ENCODE measurements around the gene SLC29A3.
"Not testable (repeated sequence)": the region's sequence is repeated elsewhere in the genome, so short reads cannot be mapped to it uniquely, and the experiment has no call there.

DNA sequence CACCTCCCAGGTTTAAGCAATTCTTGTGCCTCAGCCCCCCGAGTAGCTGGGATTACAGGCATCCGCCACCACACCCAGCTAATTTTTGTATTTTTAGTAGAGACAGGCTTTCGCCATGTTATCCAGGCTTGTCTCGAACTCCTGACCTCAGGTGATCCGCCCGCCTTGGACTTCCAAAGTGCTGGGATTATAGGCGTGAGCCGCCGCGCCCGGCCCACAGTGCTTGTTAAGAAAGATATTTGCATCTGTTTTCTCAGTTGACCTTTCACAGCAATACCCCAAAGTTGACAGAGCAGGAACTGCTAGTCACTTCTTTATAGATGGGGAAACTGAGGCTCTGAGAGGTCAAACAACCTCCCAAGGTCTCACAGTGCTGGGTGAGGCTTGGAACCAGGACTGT lies 46.1 kb upstream of the SLC29A3 start:
- TF ChIP-seq, protein P1, sequence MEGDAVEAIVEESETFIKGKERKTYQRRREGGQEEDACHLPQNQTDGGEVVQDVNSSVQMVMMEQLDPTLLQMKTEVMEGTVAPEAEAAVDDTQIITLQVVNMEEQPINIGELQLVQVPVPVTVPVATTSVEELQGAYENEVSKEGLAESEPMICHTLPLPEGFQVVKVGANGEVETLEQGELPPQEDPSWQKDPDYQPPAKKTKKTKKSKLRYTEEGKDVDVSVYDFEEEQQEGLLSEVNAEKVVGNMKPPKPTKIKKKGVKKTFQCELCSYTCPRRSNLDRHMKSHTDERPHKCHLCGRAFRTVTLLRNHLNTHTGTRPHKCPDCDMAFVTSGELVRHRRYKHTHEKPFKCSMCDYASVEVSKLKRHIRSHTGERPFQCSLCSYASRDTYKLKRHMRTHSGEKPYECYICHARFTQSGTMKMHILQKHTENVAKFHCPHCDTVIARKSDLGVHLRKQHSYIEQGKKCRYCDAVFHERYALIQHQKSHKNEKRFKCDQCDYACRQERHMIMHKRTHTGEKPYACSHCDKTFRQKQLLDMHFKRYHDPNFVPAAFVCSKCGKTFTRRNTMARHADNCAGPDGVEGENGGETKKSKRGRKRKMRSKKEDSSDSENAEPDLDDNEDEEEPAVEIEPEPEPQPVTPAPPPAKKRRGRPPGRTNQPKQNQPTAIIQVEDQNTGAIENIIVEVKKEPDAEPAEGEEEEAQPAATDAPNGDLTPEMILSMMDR (conservative IDR thresholded peaks at IDR 0.05 in 1 of 2, IDR thresholded peaks at IDR 0.05 in 1 of 2; ENCODE audit: low read depth in 1 of 2, low read length in 2 of 2): not testable (repeated sequence)
- TF ChIP-seq EZH2 (IDR thresholded peaks at IDR 0.05; ENCODE audit: low read length, missing control alignments): not testable (repeated sequence)
